ENCODE measurements around the gene SHOC2. TPM values are rescaled to one million over a fixed set of nuclear protein-coding genes. Genes with fewer than 3 reads are reported as not detected.
A peak's percentile ranks its signal among the peaks of the same experiment; 100 is the strongest.

The SHOC2 gene
- total and polyA plus RNA-seq, 2 experiments from 2014 or later, result 23.3 to 33.3 TPM

GRCh38 chr10:110901954-110902819 is 17.2 kb upstream of the SHOC2 start:
- Mint-ChIP-seq H3K27me3 (ENCODE audit: insufficient read depth, low read depth, poor library complexity) (no peaks in the 10 kb centered on the region), H3K27ac (peak overlapping the region; percentile 75)

More at GRCh38 chr10:110901954-110902819, 17.2 kb upstream of the SHOC2 start:
- no peak overlapping the region for H3K27ac ChIP-seq (ENCODE audit: low read depth)
- no peak overlapping the region for H2AFZ ChIP-seq
- no peak overlapping the region for H3K4me3 ChIP-seq
- ATAC-seq (no peak), DNase-seq (ENCODE audit: low spot score) (no peak)
- no peaks in the 10 kb centered on the region for H3K9me2 ChIP-seq (ENCODE audit: insufficient read depth)
- H3K4me1 Mint-ChIP-seq, result peaks cover 10% of the 10 kb centered on the region; the same call in 2 of the 3 replicates
- no peaks in the 10 kb centered on the region for H3K79me2 ChIP-seq (replicated peaks; ENCODE audit: insufficient read depth)
- TF ChIP-seq EZH2 (IDR thresholded peaks at IDR 0.05; ENCODE audit: low read depth, unreplicated experiment) (no peak), EZH2phosphoT487 (IDR thresholded peaks at IDR 0.05; ENCODE audit: unreplicated experiment) (no peak), CREB1 (CRISPR knock-in tag; IDR thresholded peaks at IDR 0.05; ENCODE audit: low read depth) (no peak), NANOG (IDR thresholded peaks at IDR 0.05; ENCODE audit: borderline replicate concordance) (no peak), ZNF114 (CRISPR knock-in tag; IDR thresholded peaks at IDR 0.05) (no peak), JUNB (IDR thresholded peaks at IDR 0.05; ENCODE audit: unreplicated experiment) (no peak), POLR2AphosphoS5 (IDR thresholded peaks at IDR 0.05; ENCODE audit: low read depth) (no peak), ZNF331 (CRISPR knock-in tag; IDR thresholded peaks at IDR 0.05; ENCODE audit: low read depth) (no peak), REST (IDR thresholded peaks at IDR 0.05; ENCODE audit: unreplicated experiment) (no peak), STAT1 (IDR thresholded peaks at IDR 0.05; ENCODE audit: unreplicated experiment) (no peak)
- TF ChIP-seq, protein P1, sequence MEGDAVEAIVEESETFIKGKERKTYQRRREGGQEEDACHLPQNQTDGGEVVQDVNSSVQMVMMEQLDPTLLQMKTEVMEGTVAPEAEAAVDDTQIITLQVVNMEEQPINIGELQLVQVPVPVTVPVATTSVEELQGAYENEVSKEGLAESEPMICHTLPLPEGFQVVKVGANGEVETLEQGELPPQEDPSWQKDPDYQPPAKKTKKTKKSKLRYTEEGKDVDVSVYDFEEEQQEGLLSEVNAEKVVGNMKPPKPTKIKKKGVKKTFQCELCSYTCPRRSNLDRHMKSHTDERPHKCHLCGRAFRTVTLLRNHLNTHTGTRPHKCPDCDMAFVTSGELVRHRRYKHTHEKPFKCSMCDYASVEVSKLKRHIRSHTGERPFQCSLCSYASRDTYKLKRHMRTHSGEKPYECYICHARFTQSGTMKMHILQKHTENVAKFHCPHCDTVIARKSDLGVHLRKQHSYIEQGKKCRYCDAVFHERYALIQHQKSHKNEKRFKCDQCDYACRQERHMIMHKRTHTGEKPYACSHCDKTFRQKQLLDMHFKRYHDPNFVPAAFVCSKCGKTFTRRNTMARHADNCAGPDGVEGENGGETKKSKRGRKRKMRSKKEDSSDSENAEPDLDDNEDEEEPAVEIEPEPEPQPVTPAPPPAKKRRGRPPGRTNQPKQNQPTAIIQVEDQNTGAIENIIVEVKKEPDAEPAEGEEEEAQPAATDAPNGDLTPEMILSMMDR (conservative IDR thresholded peaks at IDR 0.05; ENCODE audit: low read depth in 2 of 2), result no peak
- TF ChIP-seq, protein P2, sequence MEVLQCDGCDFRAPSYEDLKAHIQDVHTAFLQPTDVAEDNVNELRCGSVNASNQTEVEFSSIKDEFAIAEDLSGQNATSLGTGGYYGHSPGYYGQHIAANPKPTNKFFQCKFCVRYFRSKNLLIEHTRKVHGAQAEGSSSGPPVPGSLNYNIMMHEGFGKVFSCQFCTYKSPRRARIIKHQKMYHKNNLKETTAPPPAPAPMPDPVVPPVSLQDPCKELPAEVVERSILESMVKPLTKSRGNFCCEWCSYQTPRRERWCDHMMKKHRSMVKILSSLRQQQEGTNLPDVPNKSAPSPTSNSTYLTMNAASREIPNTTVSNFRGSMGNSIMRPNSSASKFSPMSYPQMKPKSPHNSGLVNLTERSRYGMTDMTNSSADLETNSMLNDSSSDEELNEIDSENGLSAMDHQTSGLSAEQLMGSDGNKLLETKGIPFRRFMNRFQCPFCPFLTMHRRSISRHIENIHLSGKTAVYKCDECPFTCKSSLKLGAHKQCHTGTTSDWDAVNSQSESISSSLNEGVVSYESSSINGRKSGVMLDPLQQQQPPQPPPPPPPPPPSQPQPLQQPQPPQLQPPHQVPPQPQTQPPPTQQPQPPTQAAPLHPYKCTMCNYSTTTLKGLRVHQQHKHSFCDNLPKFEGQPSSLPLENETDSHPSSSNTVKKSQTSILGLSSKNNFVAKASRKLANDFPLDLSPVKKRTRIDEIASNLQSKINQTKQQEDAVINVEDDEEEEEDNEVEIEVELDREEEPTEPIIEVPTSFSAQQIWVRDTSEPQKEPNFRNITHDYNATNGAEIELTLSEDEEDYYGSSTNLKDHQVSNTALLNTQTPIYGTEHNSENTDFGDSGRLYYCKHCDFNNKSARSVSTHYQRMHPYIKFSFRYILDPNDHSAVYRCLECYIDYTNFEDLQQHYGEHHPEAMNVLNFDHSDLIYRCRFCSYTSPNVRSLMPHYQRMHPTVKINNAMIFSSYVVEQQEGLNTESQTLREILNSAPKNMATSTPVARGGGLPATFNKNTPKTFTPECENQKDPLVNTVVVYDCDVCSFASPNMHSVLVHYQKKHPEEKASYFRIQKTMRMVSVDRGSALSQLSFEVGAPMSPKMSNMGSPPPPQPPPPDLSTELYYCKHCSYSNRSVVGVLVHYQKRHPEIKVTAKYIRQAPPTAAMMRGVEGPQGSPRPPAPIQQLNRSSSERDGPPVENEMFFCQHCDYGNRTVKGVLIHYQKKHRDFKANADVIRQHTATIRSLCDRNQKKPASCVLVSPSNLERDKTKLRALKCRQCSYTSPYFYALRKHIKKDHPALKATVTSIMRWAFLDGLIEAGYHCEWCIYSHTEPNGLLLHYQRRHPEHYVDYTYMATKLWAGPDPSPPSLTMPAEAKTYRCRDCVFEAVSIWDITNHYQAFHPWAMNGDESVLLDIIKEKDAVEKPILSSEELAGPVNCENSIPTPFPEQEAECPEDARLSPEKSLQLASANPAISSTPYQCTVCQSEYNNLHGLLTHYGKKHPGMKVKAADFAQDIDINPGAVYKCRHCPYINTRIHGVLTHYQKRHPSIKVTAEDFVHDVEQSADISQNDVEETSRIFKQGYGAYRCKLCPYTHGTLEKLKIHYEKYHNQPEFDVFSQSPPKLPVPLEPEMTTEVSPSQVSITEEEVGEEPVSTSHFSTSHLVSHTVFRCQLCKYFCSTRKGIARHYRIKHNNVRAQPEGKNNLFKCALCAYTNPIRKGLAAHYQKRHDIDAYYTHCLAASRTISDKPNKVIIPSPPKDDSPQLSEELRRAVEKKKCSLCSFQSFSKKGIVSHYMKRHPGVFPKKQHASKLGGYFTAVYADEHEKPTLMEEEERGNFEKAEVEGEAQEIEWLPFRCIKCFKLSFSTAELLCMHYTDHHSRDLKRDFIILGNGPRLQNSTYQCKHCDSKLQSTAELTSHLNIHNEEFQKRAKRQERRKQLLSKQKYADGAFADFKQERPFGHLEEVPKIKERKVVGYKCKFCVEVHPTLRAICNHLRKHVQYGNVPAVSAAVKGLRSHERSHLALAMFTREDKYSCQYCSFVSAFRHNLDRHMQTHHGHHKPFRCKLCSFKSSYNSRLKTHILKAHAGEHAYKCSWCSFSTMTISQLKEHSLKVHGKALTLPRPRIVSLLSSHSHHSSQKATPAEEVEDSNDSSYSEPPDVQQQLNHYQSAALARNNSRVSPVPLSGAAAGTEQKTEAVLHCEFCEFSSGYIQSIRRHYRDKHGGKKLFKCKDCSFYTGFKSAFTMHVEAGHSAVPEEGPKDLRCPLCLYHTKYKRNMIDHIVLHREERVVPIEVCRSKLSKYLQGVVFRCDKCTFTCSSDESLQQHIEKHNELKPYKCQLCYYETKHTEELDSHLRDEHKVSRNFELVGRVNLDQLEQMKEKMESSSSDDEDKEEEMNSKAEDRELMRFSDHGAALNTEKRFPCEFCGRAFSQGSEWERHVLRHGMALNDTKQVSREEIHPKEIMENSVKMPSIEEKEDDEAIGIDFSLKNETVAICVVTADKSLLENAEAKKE (CRISPR knock-in tag; IDR thresholded peaks at IDR 0.05), result no peak
- TF ChIP-seq, protein P3, sequence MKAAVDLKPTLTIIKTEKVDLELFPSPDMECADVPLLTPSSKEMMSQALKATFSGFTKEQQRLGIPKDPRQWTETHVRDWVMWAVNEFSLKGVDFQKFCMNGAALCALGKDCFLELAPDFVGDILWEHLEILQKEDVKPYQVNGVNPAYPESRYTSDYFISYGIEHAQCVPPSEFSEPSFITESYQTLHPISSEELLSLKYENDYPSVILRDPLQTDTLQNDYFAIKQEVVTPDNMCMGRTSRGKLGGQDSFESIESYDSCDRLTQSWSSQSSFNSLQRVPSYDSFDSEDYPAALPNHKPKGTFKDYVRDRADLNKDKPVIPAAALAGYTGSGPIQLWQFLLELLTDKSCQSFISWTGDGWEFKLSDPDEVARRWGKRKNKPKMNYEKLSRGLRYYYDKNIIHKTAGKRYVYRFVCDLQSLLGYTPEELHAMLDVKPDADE (IDR thresholded peaks at IDR 0.05), result no peak
- no peaks in the 10 kb centered on the region for H3K36me3 ChIP-seq (ENCODE audit: insufficient read depth)
- no peak overlapping the region for H3K4me3 Mint-ChIP-seq
- no peaks in the 10 kb centered on the region for H4K20me1 ChIP-seq (replicated peaks; ENCODE audit: insufficient read depth)
- no peaks in the 10 kb centered on the region for H3K4me1 ChIP-seq (ENCODE audit: insufficient read depth)
- no peaks in the 10 kb centered on the region for H3K9me3 Mint-ChIP-seq
- no peaks in the 10 kb centered on the region for H3K27me3 ChIP-seq (ENCODE audit: insufficient read depth)
- H3K36me3 Mint-ChIP-seq (ENCODE audit: low read depth), result peaks cover 11% of the 10 kb centered on the region; the same call in 2 of the 3 replicates
- no peaks in the 10 kb centered on the region for H3F3A ChIP-seq (replicated peaks; ENCODE audit: low read depth)
- H3K4me2 ChIP-seq, result no peak overlapping the region
